ENCODE measurements around the gene GPRC5C. TPM values are rescaled to one million over a fixed set of nuclear protein-coding genes. Genes with fewer than 3 reads are reported as not detected.
A peak's percentile ranks its signal among the peaks of the same experiment; 100 is the strongest.

Gene GPRC5C
- total and polyA plus RNA-seq, 2 donors (not counting 1 experiment from before 2014, with no cell fraction given) = 0.66 to 1.1 TPM

DNA sequence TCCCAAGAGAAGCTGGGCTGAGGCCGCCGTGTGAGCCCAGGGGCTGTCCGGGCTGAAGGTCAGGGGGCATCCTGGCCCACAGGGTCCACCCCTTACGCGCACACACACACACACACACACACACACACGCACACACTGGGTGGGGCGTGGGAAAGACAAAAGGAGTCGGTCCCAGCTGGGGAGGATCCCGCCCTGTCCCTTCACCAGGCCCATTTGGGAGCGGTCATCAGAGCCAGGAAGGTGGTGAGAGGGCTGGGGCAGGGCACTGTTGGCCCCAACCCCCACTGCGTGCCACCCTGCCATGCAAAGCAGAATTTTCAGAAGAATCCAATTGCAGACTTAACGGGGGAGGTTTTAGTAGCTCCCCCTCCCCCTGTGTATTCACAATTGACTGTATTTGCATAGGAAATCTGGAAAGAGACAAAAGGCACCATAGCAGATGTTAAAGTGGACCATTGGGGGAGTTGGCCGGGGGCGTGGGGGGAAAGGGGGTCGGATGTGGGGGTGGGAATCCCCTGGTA, 23.2 kb downstream of the GPRC5C start:
- H3K36me3 ChIP-seq (replicated peaks in 1 of 2; ENCODE audit: control extremely low read depth in 1 of 2, control insufficient read depth in 1 of 2, extremely low read depth in 1 of 2, insufficient read depth in 2 of 2, low read length in 1 of 2) = no peaks in the 10 kb centered on the region
- ChIA-PET CTCF (interaction anchor here (0.6 to 7.2 kb wide), 10 partner anchors 11 to 252 kb away, joined by 3 to 95 read pairs (median 9); partner anchors contain the start of genes GPR142, RPL38 and TTYH2), POLR2A (interaction anchor here (0.7 kb wide), 2 partner anchors 54 to 69 kb away, joined by 3 read pairs; no protein-coding TSS in a partner anchor)
- 93% methylated on average over 7 of the region's 15 CpGs for WGBS (ENCODE audit: insufficient coverage)
- DNase-seq (no peak), ATAC-seq (ENCODE audit: low read depth) (no peak)
- no peak overlapping the region for H3K27ac ChIP-seq (ENCODE audit: low read length in 2 of 2)
- no peak overlapping the region for H2AFZ ChIP-seq (ENCODE audit: insufficient read depth, low read depth, low read length, poor library complexity, severe bottlenecking)
- H3K27me3 ChIP-seq (replicated peaks in 1 of 4; ENCODE audit: control extremely low read depth in 1 of 4, control insufficient read depth in 3 of 4, insufficient read depth in 4 of 4, low read length in 3 of 4) = peaks cover 0 to 36% (median 9%) of the 10 kb centered on the region in 4 experiments
- H3K9ac ChIP-seq (ENCODE audit: low read length) = no peak overlapping the region
- H3K4me3 ChIP-seq (ENCODE audit: control extremely low read depth in 1 of 5, extremely low read depth in 1 of 5, insufficient read depth in 1 of 5, low read depth in 2 of 5, low read length in 4 of 5) = no peak overlapping the region
- Mint-ChIP-seq H3K4me1 (peaks cover 7% of the 10 kb centered on the region), H3K27ac (no peak overlapping the region), H3K4me3 (peak overlapping the region; percentile 41), H3K27me3 (peaks cover 36% of the 10 kb centered on the region), H3K9me3 (ENCODE audit: insufficient read depth) (no peaks in the 10 kb centered on the region)
- peaks cover 11 to 18% of the 10 kb centered on the region in 2 donors for H3K4me1 ChIP-seq (ENCODE audit: control insufficient read depth in 2 of 2, insufficient read depth in 2 of 2, low read length in 2 of 2)
- no peaks in the 10 kb centered on the region for H4K20me1 ChIP-seq (ENCODE audit: control insufficient read depth, insufficient read depth, low read length, poor library complexity, severe bottlenecking)
- H3K9me3 ChIP-seq (ENCODE audit: control extremely low read depth in 1 of 3, control insufficient read depth in 2 of 3, insufficient read depth in 1 of 3, low read length in 2 of 3) = peaks cover 0 to 8% (median 0%) of the 10 kb centered on the region in 3 donors
- intact Hi-C loops (cut with micrococcal nuclease) = loop anchor here (2.0 kb wide), 1 partner anchor 78 kb away; no protein-coding TSS in a partner anchor
- H3K79me2 ChIP-seq (ENCODE audit: control insufficient read depth, insufficient read depth, low read length) = no peaks in the 10 kb centered on the region
- no peak for TF ChIP-seq CTCF (IDR thresholded peaks at IDR 0.05)
- TF ChIP-seq EZH2 (IDR thresholded peaks at IDR 0.05; ENCODE audit: borderline replicate concordance, insufficient read depth, low read depth, low read length, poor library complexity, severe bottlenecking) = no peak
- H3K4me2 ChIP-seq (replicated peaks; ENCODE audit: low read depth, low read length, poor library complexity, severe bottlenecking) = peak overlapping the region; percentile 94

GRCh38 chr17:74455821-74456220, 23.9 kb downstream of the GPRC5C start:
- H3K9me3 ChIP-seq (ENCODE audit: control extremely low read depth in 1 of 3, control insufficient read depth in 2 of 3, insufficient read depth in 1 of 3, low read length in 2 of 3) = peaks cover 0 to 8% (median 0%) of the 10 kb centered on the region in 3 donors
- ChIA-PET POLR2A (no interaction called here), CTCF (interaction anchor here (1.0 to 7.2 kb wide), 9 partner anchors 12 to 315 kb away, joined by 3 to 95 read pairs (median 8); partner anchors contain the start of genes GPR142, RPL38 and TTYH2)
- no peak for TF ChIP-seq CTCF (IDR thresholded peaks at IDR 0.05)
- TF ChIP-seq EZH2 (IDR thresholded peaks at IDR 0.05; ENCODE audit: borderline replicate concordance, insufficient read depth, low read depth, low read length, poor library complexity, severe bottlenecking) = no peak
- intact Hi-C loops (cut with micrococcal nuclease) = loop anchor here (2.0 kb wide), 2 partner anchors 77 to 253 kb away; partner anchors contain the start of gene RPL38
- H3K79me2 ChIP-seq (ENCODE audit: control insufficient read depth, insufficient read depth, low read length) = no peaks in the 10 kb centered on the region
- H3K4me3 ChIP-seq (ENCODE audit: control extremely low read depth in 1 of 5, extremely low read depth in 1 of 5, insufficient read depth in 1 of 5, low read depth in 2 of 5, low read length in 4 of 5) = no peak overlapping the region
- H3K27ac ChIP-seq (ENCODE audit: low read length in 2 of 2) = no peak overlapping the region
- peaks cover 0 to 36% (median 9%) of the 10 kb centered on the region in 4 experiments for H3K27me3 ChIP-seq (replicated peaks in 1 of 4; ENCODE audit: control extremely low read depth in 1 of 4, control insufficient read depth in 3 of 4, insufficient read depth in 4 of 4, low read length in 3 of 4)
- no peaks in the 10 kb centered on the region for H3K36me3 ChIP-seq (replicated peaks in 1 of 2; ENCODE audit: control extremely low read depth in 1 of 2, control insufficient read depth in 1 of 2, extremely low read depth in 1 of 2, insufficient read depth in 2 of 2, low read length in 1 of 2)
- no peak overlapping the region for H3K4me2 ChIP-seq (replicated peaks; ENCODE audit: low read depth, low read length, poor library complexity, severe bottlenecking)
- no peak overlapping the region for H3K27ac Mint-ChIP-seq
- WGBS (ENCODE audit: insufficient coverage) = 98% methylated on average over 4 of the region's 5 CpGs
- no peaks in the 10 kb centered on the region for H3K9me3 Mint-ChIP-seq (ENCODE audit: insufficient read depth)
- H3K4me1 Mint-ChIP-seq = peaks cover 7% of the 10 kb centered on the region
- no peak for DNase-seq
- no peak overlapping the region for H2AFZ ChIP-seq (ENCODE audit: insufficient read depth, low read depth, low read length, poor library complexity, severe bottlenecking)
- peaks cover 37% of the 10 kb centered on the region for H3K27me3 Mint-ChIP-seq
- H3K4me1 ChIP-seq (ENCODE audit: control insufficient read depth in 2 of 2, insufficient read depth in 2 of 2, low read length in 2 of 2) = peaks cover 11 to 18% of the 10 kb centered on the region in 2 donors
- peak overlapping the region; percentile 2 for H3K4me3 Mint-ChIP-seq
- no peak overlapping the region for H3K9ac ChIP-seq (ENCODE audit: low read length)
- no peaks in the 10 kb centered on the region for H4K20me1 ChIP-seq (ENCODE audit: control insufficient read depth, insufficient read depth, low read length, poor library complexity, severe bottlenecking)
- no peak for ATAC-seq (ENCODE audit: low read depth)

Measured in B cell (primary cell).